Breast epithelium (tissue), 4 donors: ENCODE measurements around the gene EPHA6. TPM values are rescaled to one million over a fixed set of nuclear protein-coding genes. Genes with fewer than 3 reads are reported as not detected.

Source experiments
- DNase-seq, 2 donors: peaks; one replicate each; pipeline ENCODE4 v3.0.0-alpha.2; 2019; ENCODE audit warnings: low spot score in 2 of 2
- H3K27ac ChIP-seq, 2 donors: fragments of 200-600 bp; sonication (generic) in 1 of 2; one replicate each; pipeline ENCODE4 v1.5.1; 2016 to 2019; ENCODE audit warnings: mild to moderate bottlenecking in 1 of 2
- H3K27me3 ChIP-seq, 2 donors: fragments of 200-600 bp; sonication (generic) in 1 of 2; one replicate each; pipeline versions ENCODE4 v1.5.1 to v1.6.0; 2017 to 2019; ENCODE audit warnings: control low read depth in 1 of 2, mild to moderate bottlenecking in 1 of 2
- H3K36me3 ChIP-seq: fragments of 200-600 bp; one replicate; pipeline ENCODE4 v1.5.1; 2019
- H3K4me1 ChIP-seq, 2 donors: fragments of 200-600 bp; sonication (generic); one replicate each; pipeline ENCODE4 v1.5.1; 2016 to 2019; ENCODE audit warnings: control low read depth in 1 of 2
- H3K4me3 ChIP-seq, 3 donors: fragments of 200-600 bp; sonication (generic); 1 replicate in 2 of 3; 2 replicates in 1 of 3; pipeline ENCODE4 v1.5.1; 2016 to 2019; ENCODE audit warnings: mild to moderate bottlenecking in 3 of 3, moderate library complexity in 2 of 3
- H3K9me3 ChIP-seq, 2 donors: fragments of 200-600 bp; sonication (generic) in 1 of 2; one replicate each; pipeline ENCODE4 v1.5.1; 2016 to 2019; ENCODE audit warnings: control low read depth in 1 of 2
- CTCF ChIP-seq, 3 donors: fragments of 450-650 bp; IDR thresholded peaks; one replicate each; pipeline ENCODE4 v1.5.1; 2016 to 2017; ENCODE audit warnings: antibody characterized with exemption in 3 of 3, mild to moderate bottlenecking in 3 of 3, moderate library complexity in 3 of 3
- POLR2A ChIP-seq: fragments of 450-650 bp; IDR thresholded peaks from one replicate; pipeline ENCODE4 v1.6.1; 2016; ENCODE audit warnings: antibody characterized with exemption, mild to moderate bottlenecking, moderate library complexity
- POLR2AphosphoS5 ChIP-seq, 3 donors: sonication (generic); formaldehyde crosslinking; IDR thresholded peaks; one replicate each; pipeline ENCODE4 v1.6.1; 2017; ENCODE audit warnings: antibody characterized with exemption in 3 of 3
- intact Hi-C: fragments of 100-400 bp; cut with DNase I; formaldehyde crosslinking; loops from one replicate; pipeline ENCODE4 v1.15.1; 2023; ENCODE audit warnings: low total_unique reads
- total RNA-seq, 3 donors: library from RNA; depleted of rRNA; stranded (reverse); fragments of >200 nt; gene quantifications; one replicate each; pipeline ENCODE4 v1.1.0, GENCODE V29; 2016

EPHA6 gene
- total RNA-seq, 3 donors from 2014 or later, result 0.98 to 1.4 (median 1.2) TPM

- Histone ChIP-seq H3K9me3 (no peaks in the 10 kb centered on the region), H3K4me3 (no peak overlapping the region), H3K27me3 (no peaks in the 10 kb centered on the region), H3K4me1 (no peaks in the 10 kb centered on the region), H3K27ac (no peak overlapping the region), H3K36me3 (no peaks in the 10 kb centered on the region)
- TF ChIP-seq POLR2A, result no peak
- no peak for TF ChIP-seq POLR2AphosphoS5 (IDR thresholded peaks at IDR 0.05)
- TF ChIP-seq CTCF (IDR thresholded peaks at IDR 0.05), result no peak
- intact Hi-C loops, result no loop called here
- no peak for DNase-seq
Observed at GRCh38 chr3:96994988-96995387, 180.6 kb downstream of the EPHA6 start.

GRCh38 chr3:96996009-96996408 lies 181.6 kb downstream of the EPHA6 start:
- Histone ChIP-seq H3K4me3 (no peak overlapping the region), H3K27ac (no peak overlapping the region), H3K36me3 (no peaks in the 10 kb centered on the region), H3K27me3 (no peaks in the 10 kb centered on the region), H3K9me3 (no peaks in the 10 kb centered on the region), H3K4me1 (no peaks in the 10 kb centered on the region)
- TF ChIP-seq POLR2A (no peak), POLR2AphosphoS5 (IDR thresholded peaks at IDR 0.05) (no peak), CTCF (IDR thresholded peaks at IDR 0.05) (no peak)
- DNase-seq, result no peak
- intact Hi-C loops, result no loop called here

- H3K27me3 ChIP-seq, result no peaks in the 10 kb centered on the region
- intact Hi-C loops, result no loop called here
- no peaks in the 10 kb centered on the region for H3K36me3 ChIP-seq
- H3K27ac ChIP-seq, result no peak overlapping the region
- TF ChIP-seq POLR2AphosphoS5 (IDR thresholded peaks at IDR 0.05) (no peak), CTCF (IDR thresholded peaks at IDR 0.05) (no peak), POLR2A (no peak)
- no peak overlapping the region for H3K4me3 ChIP-seq
- H3K9me3 ChIP-seq, result no peaks in the 10 kb centered on the region
- H3K4me1 ChIP-seq, result no peaks in the 10 kb centered on the region
- DNase-seq, result no peak
Observed at GRCh38 chr3:97001611-97002010, 187.2 kb downstream of the EPHA6 start.

- TF ChIP-seq POLR2A (no peak), CTCF (IDR thresholded peaks at IDR 0.05) (no peak)
- no peak for DNase-seq
- intact Hi-C loops, result no loop called here
- Histone ChIP-seq H3K9me3 (no peaks in the 10 kb centered on the region), H3K4me3 (no peak overlapping the region), H3K27me3 (no peaks in the 10 kb centered on the region), H3K4me1 (no peaks in the 10 kb centered on the region), H3K27ac (no peak overlapping the region), H3K36me3 (no peaks in the 10 kb centered on the region)
Observed at GRCh38 chr3:97009427-97010019, 195.1 kb downstream of the EPHA6 start.

GRCh38 chr3:97010881-97011657 lies 196.7 kb downstream of the EPHA6 start:
- H3K4me1 ChIP-seq, result no peaks in the 10 kb centered on the region
- TF ChIP-seq POLR2AphosphoS5 (IDR thresholded peaks at IDR 0.05), result no peak
- TF ChIP-seq CTCF (IDR thresholded peaks at IDR 0.05), result no peak
- DNase-seq, result no peak
- H3K36me3 ChIP-seq, result no peaks in the 10 kb centered on the region
- H3K27ac ChIP-seq, result no peak overlapping the region
- no peaks in the 10 kb centered on the region for H3K9me3 ChIP-seq
- intact Hi-C loops, result no loop called here
- no peak overlapping the region for H3K4me3 ChIP-seq
- no peaks in the 10 kb centered on the region for H3K27me3 ChIP-seq
